Activated CD8-positive, alpha-beta memory T cell treated with anti-CD3 and anti-CD28 coated beads for 1 hour (primary cell): ENCODE results near the gene CDK2.
"Not testable (repeated sequence)": the region's sequence is repeated elsewhere in the genome, so short reads cannot be mapped to it uniquely, and the experiment has no call there.

ENCODE experiments used
- DNase-seq, 2 donors: peaks; one replicate each; pipeline ENCODE4 v3.0.0-alpha.2; 2020; ENCODE audit warnings: low read depth in 1 of 2; ENCODE audit errors: extremely low read depth in 1 of 2

Gene CDK2

GRCh38 chr12:55979069-55979468, 12.4 kb downstream of the CDK2 start:
- DNase-seq: no peak

DNA sequence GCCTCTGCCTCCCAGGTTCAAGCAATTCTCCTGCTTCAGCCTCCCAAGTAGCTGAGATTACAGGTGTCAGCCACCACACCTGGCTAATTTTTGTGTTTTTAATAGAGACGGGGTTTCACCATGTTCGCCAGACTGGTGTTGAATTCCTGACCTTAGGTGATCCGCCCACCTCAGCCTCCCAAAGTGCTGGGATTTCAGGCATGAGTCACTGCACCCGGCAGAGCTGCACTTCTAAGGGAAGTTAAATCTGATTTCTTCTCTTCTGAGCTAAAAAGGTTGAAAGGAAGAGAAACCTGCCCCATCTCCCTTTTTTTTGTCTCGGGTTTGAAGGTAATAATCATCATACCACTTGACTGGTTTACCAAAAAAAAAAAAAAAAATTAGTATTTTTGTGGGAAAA, 15.3 kb downstream of the CDK2 start:
- DNase-seq: not testable (repeated sequence)

DNA sequence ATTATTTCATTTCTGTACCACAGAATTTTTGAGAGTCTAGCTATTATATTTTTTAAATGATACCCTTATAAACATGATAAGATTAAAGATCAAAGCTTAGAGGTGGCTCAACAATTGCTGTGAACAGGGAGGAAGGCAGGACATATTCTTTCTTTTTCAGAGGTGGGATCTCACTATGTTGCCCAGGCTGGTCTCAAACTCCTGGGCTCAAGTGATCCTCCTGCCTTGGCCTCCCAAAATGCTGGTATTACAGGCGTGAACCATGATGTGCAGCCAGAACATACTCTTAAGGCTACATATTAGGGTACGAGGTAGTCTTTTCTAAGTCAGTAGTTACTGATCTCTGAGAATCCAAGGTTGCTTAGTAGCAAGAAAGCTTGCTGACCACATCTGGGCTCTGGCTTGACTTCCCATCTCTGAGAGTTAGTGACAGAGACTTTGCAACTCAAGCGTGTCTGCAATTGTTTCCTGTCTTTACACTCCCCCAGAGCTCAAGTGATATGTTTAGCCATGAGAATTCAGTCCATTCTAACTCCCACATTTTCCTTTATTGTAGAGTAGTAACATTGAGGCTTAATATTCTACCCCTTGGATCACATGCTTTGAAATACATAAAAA, 15.8 kb downstream of the CDK2 start:
- DNase-seq: no peak

DNA sequence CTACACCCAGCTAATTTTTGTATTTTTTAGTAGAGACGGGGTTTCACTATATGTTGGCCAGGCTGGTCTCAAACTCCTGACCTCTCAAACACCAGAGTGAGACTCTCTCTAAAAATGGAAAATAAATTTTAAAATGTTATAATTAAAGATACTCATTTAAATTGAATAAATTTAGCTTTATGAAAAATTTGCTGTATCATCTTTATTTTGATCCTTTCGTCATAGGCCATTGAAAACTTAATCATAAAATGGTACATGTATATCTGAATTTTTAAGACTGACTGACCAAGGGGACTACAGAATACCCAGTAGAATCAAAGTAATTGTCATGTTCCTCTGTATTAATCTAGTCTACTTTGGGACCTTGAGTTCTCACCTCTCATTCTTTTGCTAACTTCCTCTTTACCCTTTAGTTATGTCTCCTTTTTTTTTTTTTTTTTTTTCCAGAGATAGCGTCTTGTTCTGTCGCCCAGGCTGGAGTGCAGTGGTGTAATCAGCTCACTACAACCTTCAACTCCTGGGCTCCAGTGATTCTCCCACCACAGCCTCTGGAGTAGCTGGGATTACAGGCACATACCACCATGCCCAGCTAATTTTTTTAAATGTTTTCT, 16.7 kb downstream of the CDK2 start:
- DNase-seq: no peak

GRCh38 chr12:55984861-55985260, 18.2 kb downstream of the CDK2 start:
- no peak for DNase-seq

DNA sequence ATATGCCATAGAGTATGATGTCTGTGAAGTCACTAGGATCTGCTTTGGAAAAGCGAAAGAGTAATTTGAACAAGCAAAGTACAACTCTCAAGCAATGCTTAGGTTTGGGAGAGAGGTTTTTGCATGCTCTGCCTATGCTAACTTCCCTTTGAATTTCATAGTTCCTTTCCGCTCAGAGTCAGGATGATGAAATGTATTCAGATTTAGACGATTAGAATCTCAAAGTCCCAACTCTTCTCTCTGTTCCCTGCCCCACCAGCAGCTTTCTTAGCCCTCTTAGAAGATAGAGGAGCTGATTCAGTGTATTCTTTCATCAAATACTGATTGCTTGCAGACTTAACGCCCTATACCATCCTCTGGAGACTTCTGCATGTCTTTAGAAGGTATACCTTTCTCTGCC, 18.7 kb downstream of the CDK2 start:
- DNase-seq: no peak

DNA sequence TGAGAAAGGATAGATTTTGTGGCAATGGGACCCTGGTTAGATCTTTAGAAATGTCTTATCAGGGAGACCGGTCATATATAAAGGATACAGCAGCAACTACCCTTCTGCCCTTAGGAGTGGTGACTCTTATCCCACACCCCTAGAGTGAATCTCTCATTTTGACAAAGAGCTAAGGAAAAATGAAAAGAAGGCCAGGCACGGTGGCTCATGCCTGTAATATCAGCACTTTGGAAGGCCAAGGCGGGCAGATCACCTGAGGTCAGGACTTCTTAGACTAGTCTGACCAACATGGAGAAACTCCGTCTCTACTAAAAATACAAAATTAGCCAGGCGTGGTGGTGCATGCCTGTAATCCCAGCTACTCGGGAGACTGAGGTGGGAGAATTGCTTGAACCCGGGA, 19.3 kb downstream of the CDK2 start:
- not testable (repeated sequence) for DNase-seq

DNA sequence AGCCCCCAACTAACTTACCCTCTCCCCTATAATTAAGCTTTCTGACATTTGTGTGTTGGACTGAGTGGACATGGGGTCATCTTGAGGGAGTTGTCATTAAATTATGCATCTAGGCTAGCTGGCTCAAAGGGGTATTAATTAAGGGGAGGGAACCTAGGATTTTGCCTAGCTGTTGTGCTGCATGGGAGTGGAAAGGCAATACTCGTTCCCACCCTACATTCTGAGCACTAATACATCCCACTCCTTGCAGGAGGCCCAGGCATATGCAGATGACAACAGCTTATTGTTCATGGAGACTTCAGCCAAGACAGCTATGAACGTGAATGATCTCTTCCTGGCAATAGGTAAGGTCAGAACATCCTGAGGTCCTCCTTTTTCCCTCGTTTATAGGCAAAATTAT, 24.5 kb downstream of the CDK2 start:
- no peak for DNase-seq

- DNase-seq: no peak
Observed at GRCh38 chr12:55993230-55993853, 26.7 kb downstream of the CDK2 start.

- no peak for DNase-seq
Observed at GRCh38 chr12:55995366-55995765, 28.7 kb downstream of the CDK2 start.

DNA sequence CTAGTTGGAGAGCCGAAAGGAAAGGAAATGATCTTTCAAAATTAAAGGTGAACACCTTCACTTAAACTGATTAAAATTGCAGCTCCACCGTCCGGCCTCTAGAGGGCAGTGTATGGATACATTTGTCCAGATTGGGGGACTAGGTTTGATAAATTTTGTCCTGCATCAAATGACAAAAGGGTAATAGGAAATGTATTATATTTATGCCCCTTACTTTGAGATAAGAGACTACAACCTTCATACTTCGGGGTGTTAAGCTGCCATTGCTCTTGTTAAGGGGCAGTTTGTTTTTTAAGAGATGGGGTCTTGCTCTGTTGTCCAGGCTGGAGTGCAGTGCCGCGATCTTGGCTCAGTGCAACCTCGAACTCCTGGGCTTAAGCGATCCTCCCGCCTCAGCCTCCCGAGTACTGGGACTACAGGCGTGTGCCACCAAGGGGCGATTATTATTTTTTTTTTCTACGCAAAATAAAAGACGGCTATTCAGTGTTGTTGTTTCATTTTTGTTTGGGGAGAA, 29.6 kb downstream of the CDK2 start:
- DNase-seq: peak; percentile 28 to 37

DNA sequence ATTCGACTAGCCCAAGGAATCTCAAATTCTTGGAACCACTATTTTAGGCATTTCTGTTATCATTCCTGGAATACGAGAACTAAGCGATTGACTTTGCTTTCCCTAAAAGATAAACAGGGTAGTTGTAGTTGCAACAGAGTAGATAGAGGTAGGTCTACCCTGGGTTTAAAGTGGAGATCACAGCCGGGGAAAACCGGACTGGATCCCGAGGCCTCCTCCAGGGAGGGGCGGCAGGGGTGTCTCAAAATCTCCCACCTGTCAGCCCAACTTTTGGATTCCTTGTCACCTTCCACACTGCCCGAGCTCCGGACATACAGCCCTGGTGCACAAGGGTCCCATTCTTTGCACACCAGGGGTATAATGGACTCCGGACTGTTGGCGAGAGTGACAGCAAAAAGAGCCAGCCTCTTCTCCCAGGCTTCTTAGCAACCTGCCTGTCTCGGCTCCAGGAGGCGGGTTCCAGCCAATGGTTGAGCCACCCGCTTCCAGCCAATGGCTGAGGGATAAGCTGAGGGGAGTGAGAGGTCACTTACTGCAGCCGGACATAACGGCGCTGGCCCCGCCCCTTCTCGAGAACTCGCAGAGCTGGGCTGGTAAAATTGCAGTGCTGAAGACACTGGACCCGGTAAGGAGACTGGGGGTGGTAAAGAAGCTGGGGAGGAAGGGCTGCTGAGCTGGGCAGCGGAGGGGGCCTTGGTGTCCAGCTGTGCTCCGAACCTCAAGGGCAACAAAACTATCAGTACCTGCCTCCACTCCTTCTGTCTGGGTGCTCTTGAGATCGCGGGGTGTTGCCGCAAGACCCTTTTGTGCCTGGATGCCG, 30.3 kb downstream of the CDK2 start, which contains the start of gene SUOX:
Gene SUOX (plus strand): TSS at position 562 of the 820 bp plus-strand sequence. CDS start 4,946 bp downstream, outside the sequence.
- DNase-seq: no peak

GRCh38 chr12:55997535-55997859, 30.9 kb downstream of the CDK2 start:
- no peak for DNase-seq

GRCh38 chr12:55999522-55999921, 32.9 kb downstream of the CDK2 start:
- DNase-seq: not testable (repeated sequence)

- not testable (repeated sequence) for DNase-seq
Observed at GRCh38 chr12:55999999-56000540, 33.4 kb downstream of the CDK2 start.

DNA sequence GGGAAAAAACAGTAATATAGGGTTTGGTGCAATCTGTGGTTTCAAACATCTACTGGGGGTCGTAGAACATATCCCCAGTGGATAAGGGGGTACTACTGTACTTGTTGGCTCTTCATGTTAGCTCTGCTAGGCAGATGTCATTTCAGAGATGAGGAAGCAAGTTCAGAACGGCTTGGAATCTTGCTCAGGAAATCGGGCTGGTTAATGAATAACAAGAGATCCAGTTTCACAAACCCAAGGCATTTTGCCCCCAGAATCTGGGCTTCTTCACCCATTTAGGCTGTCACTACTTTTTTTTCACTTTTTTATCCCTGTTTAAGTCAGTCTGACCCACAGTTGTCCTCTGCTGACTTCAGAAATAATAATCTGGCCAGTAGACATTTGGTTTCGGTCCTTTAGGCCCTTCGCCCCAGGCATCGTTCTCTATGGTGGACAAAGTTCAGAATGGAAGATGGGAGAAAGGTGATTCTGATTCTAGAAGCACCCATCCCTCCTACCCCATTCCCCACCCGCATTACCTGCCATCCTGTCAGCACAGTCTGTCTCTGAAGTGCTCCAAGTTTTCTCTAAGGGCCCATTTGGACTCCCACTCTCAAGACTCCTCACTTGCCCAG, 35.0 kb downstream of the CDK2 start:
- DNase-seq: no peak

GRCh38 chr12:56003376-56003775, 36.7 kb downstream of the CDK2 start:
- not testable (repeated sequence) for DNase-seq

- no peak for DNase-seq
Observed at GRCh38 chr12:56004211-56004610, 37.6 kb downstream of the CDK2 start.

GRCh38 chr12:56007564-56008559, 41.2 kb downstream of the CDK2 start:
- peak; percentile 29 to 66 for DNase-seq
